ENCODE results near the gene LHPP. TPM values are rescaled to one million over a fixed set of nuclear protein-coding genes. Genes with fewer than 3 reads are reported as not detected.

LHPP gene, protein sequence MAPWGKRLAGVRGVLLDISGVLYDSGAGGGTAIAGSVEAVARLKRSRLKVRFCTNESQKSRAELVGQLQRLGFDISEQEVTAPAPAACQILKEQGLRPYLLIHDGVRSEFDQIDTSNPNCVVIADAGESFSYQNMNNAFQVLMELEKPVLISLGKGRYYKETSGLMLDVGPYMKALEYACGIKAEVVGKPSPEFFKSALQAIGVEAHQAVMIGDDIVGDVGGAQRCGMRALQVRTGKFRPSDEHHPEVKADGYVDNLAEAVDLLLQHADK
- total RNA-seq (10 to 100 TPM; 10.4 to 23.5 (median 14.2) TPM), polyA plus RNA-seq (1 to 10 TPM; 5.6 to 6.7 TPM)
- long read RNA-seq, donor 1, partial matches to known transcripts = 1 of 12 reads
- long read RNA-seq, donor 1, other reads (novel, unspliced or antisense) = 3 of 12 reads
- long read RNA-seq, donor 2, transcript LHPP-202 (7 exons, 1,622 nt) = major isoform, 18 of 30 reads
- long read RNA-seq, donor 2, partial matches to known transcripts = 2 of 30 reads
- long read RNA-seq, donor 2, other reads (novel, unspliced or antisense) = 9 of 30 reads
- long read RNA-seq, donor 3, transcript LHPP-202 (7 exons, 1,622 nt) = major isoform, 5 of 20 reads
- long read RNA-seq, donor 3, partial matches to known transcripts = 4 of 20 reads
- long read RNA-seq, donor 3, other reads (novel, unspliced or antisense) = 11 of 20 reads

DNA sequence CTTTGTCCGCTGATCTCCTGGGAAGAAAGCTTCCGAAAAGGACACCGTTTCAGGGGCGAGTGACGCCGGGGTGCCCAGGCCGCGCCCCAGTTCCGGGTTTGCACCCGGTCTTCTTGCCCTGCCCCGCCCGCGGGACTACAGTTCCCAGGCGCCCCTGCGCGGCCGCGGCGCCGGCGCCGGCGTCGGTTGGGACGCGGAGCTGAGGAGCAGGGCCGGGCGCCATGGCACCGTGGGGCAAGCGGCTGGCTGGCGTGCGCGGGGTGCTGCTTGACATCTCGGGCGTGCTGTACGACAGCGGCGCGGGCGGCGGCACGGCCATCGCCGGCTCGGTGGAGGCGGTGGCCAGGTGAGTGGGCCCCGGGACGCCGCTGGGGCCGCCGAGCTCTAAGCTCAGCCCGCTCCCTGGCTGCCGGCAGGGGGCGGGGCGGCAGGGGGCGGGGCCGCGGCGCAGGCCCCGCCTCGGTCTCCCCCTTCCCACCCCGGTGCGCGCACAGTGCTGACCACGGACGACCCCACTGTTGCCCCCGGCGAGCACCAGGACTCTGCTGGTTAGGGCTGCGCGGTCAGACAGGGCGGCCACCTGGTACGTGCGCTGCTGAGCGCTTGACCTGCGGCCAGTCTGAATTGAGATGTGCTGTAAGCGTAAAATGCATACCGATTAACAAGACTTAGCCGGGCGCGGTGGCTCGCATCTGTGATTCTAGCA, at the start of gene LHPP:
Gene LHPP, plus strand, starts transcription at position 182 of the 706 bp plus-strand sequence. Its CDS starts 40 bp downstream, at position 222.
- H3K27me3 ChIP-seq = peaks cover 0 to 3% (median 0%) of the 10 kb centered on the region in 9 donors
- ATAC-seq (peak; percentile 62 to 98 (median 94)), DNase-seq (peak; percentile 85 to 94 (median 90))
- no peaks in the 10 kb centered on the region for H3K36me3 ChIP-seq
- H3K4me3 ChIP-seq = peak within 1 kb of the TSS; percentile 64 to 89 (median 72)
- peak in 1 of 2 donors; percentile 51 for TF ChIP-seq POLR2A (IDR thresholded peaks at IDR 0.05)
- TF ChIP-seq, protein P1, sequence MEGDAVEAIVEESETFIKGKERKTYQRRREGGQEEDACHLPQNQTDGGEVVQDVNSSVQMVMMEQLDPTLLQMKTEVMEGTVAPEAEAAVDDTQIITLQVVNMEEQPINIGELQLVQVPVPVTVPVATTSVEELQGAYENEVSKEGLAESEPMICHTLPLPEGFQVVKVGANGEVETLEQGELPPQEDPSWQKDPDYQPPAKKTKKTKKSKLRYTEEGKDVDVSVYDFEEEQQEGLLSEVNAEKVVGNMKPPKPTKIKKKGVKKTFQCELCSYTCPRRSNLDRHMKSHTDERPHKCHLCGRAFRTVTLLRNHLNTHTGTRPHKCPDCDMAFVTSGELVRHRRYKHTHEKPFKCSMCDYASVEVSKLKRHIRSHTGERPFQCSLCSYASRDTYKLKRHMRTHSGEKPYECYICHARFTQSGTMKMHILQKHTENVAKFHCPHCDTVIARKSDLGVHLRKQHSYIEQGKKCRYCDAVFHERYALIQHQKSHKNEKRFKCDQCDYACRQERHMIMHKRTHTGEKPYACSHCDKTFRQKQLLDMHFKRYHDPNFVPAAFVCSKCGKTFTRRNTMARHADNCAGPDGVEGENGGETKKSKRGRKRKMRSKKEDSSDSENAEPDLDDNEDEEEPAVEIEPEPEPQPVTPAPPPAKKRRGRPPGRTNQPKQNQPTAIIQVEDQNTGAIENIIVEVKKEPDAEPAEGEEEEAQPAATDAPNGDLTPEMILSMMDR (IDR thresholded peaks at IDR 0.05) = peak; percentile 24 to 74 (median 57)
- no peaks in the 10 kb centered on the region for H3K9me3 ChIP-seq
- H3K4me1 ChIP-seq = peaks cover 0 to 32% (median 12%) of the 10 kb centered on the region in 12 donors
- 1 to 4% (median 2%) methylated on average over 31 to 81 of the region's 81 CpGs for WGBS, 4 donors
- intact Hi-C loops (cut with DNase I) = no loop called here
- H3K27ac ChIP-seq = peak within 1 kb of the TSS; percentile 19 to 94 (median 87)

DNA sequence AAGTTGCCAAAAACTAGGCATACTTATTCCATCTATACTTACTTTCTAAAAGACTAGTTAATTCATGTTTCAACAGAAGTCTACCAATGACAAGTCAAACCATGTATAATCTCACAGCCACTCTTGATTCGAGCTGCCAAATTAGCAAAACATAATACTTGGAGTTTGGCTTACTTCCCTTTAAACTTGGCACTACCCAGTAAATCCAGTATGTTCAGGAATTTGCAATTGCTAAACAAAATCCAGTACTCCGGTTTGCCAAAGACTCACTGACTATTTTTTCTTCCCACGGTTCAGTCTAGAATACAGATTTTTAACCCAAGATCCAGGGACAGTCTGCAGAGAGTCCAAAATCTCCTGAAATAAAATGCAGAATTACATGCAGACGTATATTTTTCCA, 47.5 kb upstream of the LHPP start:
- WGBS, 4 donors = 43 to 51% (median 48%) methylated on average over 4 of the region's 4 CpGs
- H3K27ac ChIP-seq = peak overlapping the region in 1 of 12 donors; percentile 7

DNA sequence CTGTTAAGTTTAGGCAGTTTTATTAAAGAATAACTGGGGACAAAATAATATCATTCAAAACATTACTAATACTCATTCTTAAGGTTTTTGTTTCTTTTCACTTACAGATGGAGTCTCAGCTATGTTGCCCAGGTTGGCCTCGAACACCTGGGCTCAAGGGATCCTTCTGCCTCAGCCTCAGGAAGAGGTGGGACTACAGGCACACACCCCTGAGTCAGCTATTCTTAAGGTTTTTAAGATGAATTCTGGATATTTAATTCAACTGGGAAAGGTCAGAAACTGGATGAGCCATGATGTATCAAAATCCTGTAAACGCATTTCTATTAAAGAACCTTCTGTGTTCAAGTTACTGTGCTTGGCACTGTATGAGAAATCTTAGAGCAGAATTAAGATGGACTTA, 46.4 kb upstream of the LHPP start:
- intact Hi-C loops (cut with DNase I) = loop anchor here in 1 of 10 donors (5.0 kb wide), 1 partner anchor 327 kb away; the partner anchor contains the start of gene FAM53B
- H3K36me3 ChIP-seq = peaks cover 0 to 21% (median 10%) of the 10 kb centered on the region in 9 donors
- DNase-seq (no peak), ATAC-seq (no peak)
- H3K27me3 ChIP-seq = peaks cover 0 to 6% (median 0%) of the 10 kb centered on the region in 9 donors
- peak overlapping the region in 1 of 12 donors; percentile 8 for H3K27ac ChIP-seq
- H3K4me3 ChIP-seq = peak overlapping the region in 1 of 12 donors; percentile 19
- no peak for TF ChIP-seq POLR2A (IDR thresholded peaks at IDR 0.05)
- TF ChIP-seq, protein P1 (IDR thresholded peaks at IDR 0.05) = no peak
- 76 to 87% (median 84%) methylated on average over 2 of the region's 2 CpGs for WGBS, 4 donors
- no peaks in the 10 kb centered on the region for H3K9me3 ChIP-seq
- H3K4me1 ChIP-seq = peaks cover 0 to 43% (median 24%) of the 10 kb centered on the region in 12 donors

More for the DNA sequence above, 47.5 kb upstream of the LHPP start:
- H3K27me3 ChIP-seq = no peaks in the 10 kb centered on the region
- TF ChIP-seq POLR2A (IDR thresholded peaks at IDR 0.05) = no peak
- TF ChIP-seq, protein P1 (IDR thresholded peaks at IDR 0.05) = no peak
- H3K36me3 ChIP-seq = peaks cover 0 to 31% (median 16%) of the 10 kb centered on the region in 9 donors
- no peaks in the 10 kb centered on the region for H3K9me3 ChIP-seq
- no peak overlapping the region for H3K4me3 ChIP-seq
- DNase-seq (no peak), ATAC-seq (no peak)
- peaks cover 0 to 37% (median 24%) of the 10 kb centered on the region in 12 donors for H3K4me1 ChIP-seq
- intact Hi-C loops (cut with DNase I) = no loop called here

Measured in heart left ventricle (tissue), 16 donors.